Keratinocyte (primary cell): Measurements from ENCODE around the gene TBX3. TPM values are rescaled to one million over a fixed set of nuclear protein-coding genes. Genes with fewer than 3 reads are reported as not detected.

Source experiments
- DNase-seq: peaks from one replicate; pipeline ENCODE4 v3.0.0-alpha.2; 2011; ENCODE audit warnings: low read depth, missing footprints, low spot score
- FAIRE-seq: peaks from 2 replicates; lab custom pipeline; 2011; peaks lifted over from hg19 to GRCh38; lab: Jason Lieb, UNC
- H2AFZ ChIP-seq: 2 replicates; pipeline ENCODE4 v1.6.0; 2012; ENCODE audit warnings: low read length, control low read depth, inconsistent platforms; ENCODE audit not compliant: control insufficient read depth
- H3K27ac ChIP-seq: 2 replicates; pipeline ENCODE4 v1.5.1; 2011; ENCODE audit warnings: low read length; ENCODE audit not compliant: control insufficient read depth, insufficient read depth
- H3K27me3 ChIP-seq: 3 replicates; pipeline ENCODE4 v1.6.0; 2011; ENCODE audit warnings: low read length; ENCODE audit not compliant: control insufficient read depth, insufficient read depth; ENCODE audit errors: extremely low read depth
- H3K36me3 ChIP-seq, 2 experiments: 2 replicates in 1 of 2; 3 replicates in 1 of 2; pipeline ENCODE4 v1.5.1; 2011; ENCODE audit warnings: low read length in 2 of 2, mild to moderate bottlenecking in 1 of 2; ENCODE audit not compliant: control insufficient read depth in 2 of 2, insufficient read depth in 2 of 2; ENCODE audit errors: extremely low read depth in 1 of 2
- H3K4me1 ChIP-seq: 3 replicates; pipeline ENCODE4 v1.5.1; 2011; ENCODE audit warnings: low read length; ENCODE audit not compliant: control insufficient read depth, insufficient read depth; ENCODE audit errors: extremely low read depth
- H3K4me2 ChIP-seq: 3 replicates; pipeline ENCODE4 v1.6.0; 2011; ENCODE audit warnings: low read depth, low read length; ENCODE audit not compliant: control insufficient read depth, insufficient read depth; ENCODE audit errors: extremely low read depth
- H3K4me3 ChIP-seq, 3 experiments: fragments of 200-600 bp in 1 of 3; sonication (generic) in 1 of 3; 2 replicates in 2 of 3; 3 replicates in 1 of 3; pipeline ENCODE4 v1.5.1; 2011 to 2016; ENCODE audit warnings: low read length in 3 of 3, mild to moderate bottlenecking in 3 of 3, control low read depth in 2 of 3, inconsistent platforms in 1 of 3, low read depth in 1 of 3, mixed read lengths in 1 of 3, mixed run types in 1 of 3, moderate library complexity in 1 of 3; ENCODE audit not compliant: control insufficient read depth in 2 of 3, insufficient read depth in 2 of 3; ENCODE audit errors: extremely low read depth in 1 of 3
- H3K79me2 ChIP-seq: 2 replicates; pipeline ENCODE4 v1.6.0; 2012; ENCODE audit warnings: low read length; ENCODE audit not compliant: control insufficient read depth, insufficient read depth
- H3K9ac ChIP-seq: 3 replicates; pipeline ENCODE4 v1.6.0; 2011; ENCODE audit warnings: low read length; ENCODE audit not compliant: control insufficient read depth, insufficient read depth; ENCODE audit errors: extremely low read depth
- H3K9me1 ChIP-seq: 3 replicates; pipeline ENCODE4 v1.6.0; 2011; ENCODE audit warnings: low read length; ENCODE audit not compliant: control insufficient read depth, insufficient read depth; ENCODE audit errors: extremely low read depth
- H3K9me3 ChIP-seq: 2 replicates; pipeline ENCODE4 v1.5.1; 2012; ENCODE audit warnings: low read depth, low read length; ENCODE audit not compliant: control insufficient read depth
- H4K20me1 ChIP-seq: 3 replicates; pipeline ENCODE4 v1.6.0; 2011; ENCODE audit warnings: low read length; ENCODE audit not compliant: control insufficient read depth, insufficient read depth; ENCODE audit errors: extremely low read depth
- CTCF ChIP-seq, 3 experiments: IDR thresholded peaks in 1 of 3; conservative IDR thresholded peaks in 1 of 3; optimal IDR thresholded peaks in 1 of 3; 2 replicates in 2 of 3; 3 replicates in 1 of 3; pipeline versions ENCODE3 to v1.5.1; 2011; ENCODE audit warnings: low read length in 3 of 3, mild to moderate bottlenecking in 3 of 3, moderate library complexity in 2 of 3, control low read depth in 1 of 3, inconsistent platforms in 1 of 3; ENCODE audit not compliant: insufficient read depth in 2 of 3; ENCODE audit errors: extremely low read depth in 1 of 3
- EZH2 ChIP-seq: IDR thresholded peaks from one replicate; pipeline ENCODE4 v1.6.1; 2012; ENCODE audit warnings: inconsistent platforms, mild to moderate bottlenecking, low read length, moderate library complexity
- dilution Hi-C: fragments of 300-500 bp; cut with MboI; formaldehyde crosslinking; loops from one replicate; pipeline ENCODE4 v1.7.0; 2020; ENCODE audit warnings: low sequenced_read_pairs; ENCODE audit not compliant: extremely low pct_ligation_motif_present
- polyA plus RNA-seq, 5 experiments: library from polyadenylated mRNA; depleted of rRNA in 3 of 5; stranded (reverse) in 3 of 5; stranded (forward) in 1 of 5; unstranded in 1 of 5; fragments of >200 nt; gene quantifications; 1 replicate in 1 of 5; 2 replicates in 3 of 5; 3 replicates in 1 of 5; pipeline versions ENCODE4 v1.2.1 to v1.2.3, GENCODE V29; 2011 to 2012; ENCODE audit warnings: missing spikeins in 2 of 5, low read depth in 1 of 5, low replicate concordance in 1 of 5

Gene TBX3
- polyA plus RNA-seq, 1 donor (not counting 4 experiments of a cell fraction or from before 2014, with no cell fraction given) = 7.8 TPM

DNA sequence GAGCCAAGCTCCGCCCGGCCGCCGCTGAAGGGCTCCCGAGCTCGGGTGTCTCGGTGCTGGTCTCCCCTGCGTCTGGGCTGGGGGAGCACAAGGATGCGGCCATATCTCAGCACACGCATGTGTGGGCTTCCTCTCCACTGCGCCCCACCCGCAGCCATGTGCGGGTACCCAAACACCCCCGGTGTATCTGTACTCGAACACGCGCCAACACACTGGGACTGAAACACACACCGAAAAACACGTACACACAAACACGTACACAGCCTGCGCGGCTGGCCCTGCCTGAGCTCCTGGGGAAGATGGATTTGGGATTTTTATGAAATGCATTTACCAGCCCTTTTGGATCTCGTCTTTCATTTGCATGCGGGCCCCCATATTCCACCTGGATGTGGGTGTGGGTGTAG, 897 bp upstream of the TBX3 start:
- DNase-seq (no peak), FAIRE-seq (no peak)
- H3K4me2 ChIP-seq = peak overlapping the region; percentile 94
- H3K4me1 ChIP-seq = peaks cover 13% of the 10 kb centered on the region
- peaks cover 34% of the 10 kb centered on the region for H3K79me2 ChIP-seq
- peaks cover 2 to 4% of the 10 kb centered on the region in 2 experiments for H3K36me3 ChIP-seq
- no peaks in the 10 kb centered on the region for H4K20me1 ChIP-seq
- dilution Hi-C loops = no loop called here
- H3K27ac ChIP-seq = peak overlapping the region; percentile 85
- H2AFZ ChIP-seq = peak overlapping the region; percentile 94
- no peaks in the 10 kb centered on the region for H3K9me3 ChIP-seq
- H3K27me3 ChIP-seq = no peaks in the 10 kb centered on the region
- H3K4me3 ChIP-seq = peak overlapping the region; percentile 78 to 89 (median 78)
- H3K9ac ChIP-seq = peak overlapping the region; percentile 86
- H3K9me1 ChIP-seq = no peaks in the 10 kb centered on the region
- TF ChIP-seq CTCF (optimal IDR thresholded peaks at IDR 0.05 in 1 of 3, IDR thresholded peaks at IDR 0.05 in 1 of 3, conservative IDR thresholded peaks at IDR 0.05 in 1 of 3; ENCODE audit: extremely low read depth in 1 of 3, insufficient read depth in 2 of 3, low read length in 3 of 3) = no peak
- no peak for TF ChIP-seq EZH2

DNA sequence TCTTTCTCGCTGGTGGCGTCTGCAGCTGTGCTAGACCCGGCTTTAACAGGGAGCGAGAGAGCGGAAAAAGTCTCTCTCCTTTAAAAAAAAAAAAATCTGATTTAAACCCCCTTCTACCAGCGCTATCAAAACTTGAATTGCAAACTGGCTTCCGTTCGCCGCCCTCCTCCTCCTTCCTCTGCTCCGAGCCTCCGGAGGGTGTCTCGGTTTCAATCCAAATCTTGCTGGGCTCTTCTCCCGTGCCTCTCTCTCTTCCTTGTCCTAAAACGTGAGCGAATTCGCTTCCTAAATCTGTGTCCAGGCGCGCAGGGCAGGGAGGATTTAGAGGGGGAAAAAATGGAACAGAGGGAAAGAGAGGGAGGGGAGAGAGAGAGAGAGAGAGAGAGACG, 272 bp downstream of the TBX3 start:
- H4K20me1 ChIP-seq = no peaks in the 10 kb centered on the region
- dilution Hi-C loops = no loop called here
- H3K79me2 ChIP-seq = peaks cover 42% of the 10 kb centered on the region
- H3K27me3 ChIP-seq = no peaks in the 10 kb centered on the region
- H3K4me2 ChIP-seq = peak overlapping the region; percentile 98
- peak overlapping the region; percentile 85 for H3K9ac ChIP-seq
- peaks cover 13% of the 10 kb centered on the region for H3K4me1 ChIP-seq
- H3K9me1 ChIP-seq = no peaks in the 10 kb centered on the region
- peak overlapping the region; percentile 79 for H3K27ac ChIP-seq
- FAIRE-seq (no peak), DNase-seq (no peak)
- H2AFZ ChIP-seq = peak overlapping the region; percentile 66
- H3K36me3 ChIP-seq = peaks cover 3 to 4% of the 10 kb centered on the region in 2 experiments
- peak overlapping the region; percentile 78 to 89 (median 78) for H3K4me3 ChIP-seq
- TF ChIP-seq EZH2 (no peak), CTCF (optimal IDR thresholded peaks at IDR 0.05 in 1 of 3, IDR thresholded peaks at IDR 0.05 in 1 of 3, conservative IDR thresholded peaks at IDR 0.05 in 1 of 3; ENCODE audit: extremely low read depth in 1 of 3, insufficient read depth in 2 of 3, low read length in 3 of 3) (no peak)
- no peaks in the 10 kb centered on the region for H3K9me3 ChIP-seq
